Mucosa of stomach (tissue), 1 donor: ENCODE measurements around the gene LSM6.

ENCODE experiments used
- H3K27me3 ChIP-seq: one replicate; pipeline ENCODE4 v1.7.0; 2013; ENCODE audit warnings: mild to moderate bottlenecking, low read length; ENCODE audit not compliant: control insufficient read depth, insufficient read depth
- H3K36me3 ChIP-seq: one replicate; pipeline ENCODE4 v1.7.0; 2013; ENCODE audit warnings: low read length; ENCODE audit not compliant: control insufficient read depth, insufficient read depth
- H3K4me1 ChIP-seq: one replicate; pipeline ENCODE4 v1.7.0; 2013; ENCODE audit warnings: mild to moderate bottlenecking, low read length; ENCODE audit not compliant: control insufficient read depth, insufficient read depth
- H3K4me3 ChIP-seq: one replicate; pipeline ENCODE4 v1.7.0; 2013; ENCODE audit warnings: low read length
- H3K9ac ChIP-seq: one replicate; pipeline ENCODE4 v1.7.0; 2013; ENCODE audit warnings: mild to moderate bottlenecking, low read length, moderate library complexity
- H3K9me3 ChIP-seq: one replicate; pipeline ENCODE4 v1.7.0; 2013; ENCODE audit warnings: mild to moderate bottlenecking, low read length, moderate library complexity; ENCODE audit not compliant: control insufficient read depth
- donor health status: Pancreatic carcinoma.

LSM6 gene

DNA sequence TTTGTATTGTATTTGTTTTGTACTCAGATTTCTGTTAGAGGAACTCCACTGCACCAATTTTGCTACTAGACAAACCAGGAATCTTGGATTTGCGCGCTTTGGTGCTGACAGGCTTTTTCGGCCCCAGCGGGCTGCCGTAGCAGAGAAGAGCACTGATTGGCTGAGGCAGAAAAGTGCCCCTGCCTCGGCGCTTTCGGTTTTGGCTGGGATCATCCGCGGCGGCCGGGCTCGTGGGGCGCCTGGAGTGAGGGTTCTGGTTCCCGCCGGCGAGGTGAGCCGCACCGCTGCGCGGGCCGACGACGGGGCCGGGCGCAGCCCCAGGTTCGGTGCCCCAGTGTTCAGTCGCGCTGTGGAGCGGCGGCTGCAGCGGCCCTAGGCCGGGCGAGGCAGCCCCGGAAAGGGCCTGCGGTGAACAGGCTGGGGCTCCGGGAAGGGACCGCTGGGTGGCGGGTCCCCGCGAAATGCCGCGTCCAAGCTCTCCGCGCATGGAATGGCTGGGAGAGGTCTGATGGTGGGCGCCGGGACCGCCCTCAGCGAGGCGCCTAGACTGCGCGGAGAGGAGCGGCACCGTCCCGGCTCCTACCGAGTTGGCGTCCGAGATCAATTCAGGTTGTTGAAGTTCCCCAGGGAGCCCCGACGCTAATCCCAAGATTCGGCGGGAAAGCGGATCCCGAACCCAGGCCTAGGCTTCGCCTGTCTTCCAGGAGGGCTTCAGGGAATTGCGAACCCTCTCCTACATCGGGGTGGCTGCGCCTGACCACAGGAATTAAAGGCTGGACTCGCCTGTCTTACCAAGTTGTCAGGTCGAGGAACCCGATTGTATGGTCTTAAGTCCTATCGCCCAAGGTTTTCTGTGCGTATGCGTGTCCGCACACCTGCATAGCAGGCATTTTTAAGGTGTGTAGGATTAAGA, at the start of gene LSM6:
LSM6 (plus strand) TSS at position 178 of the 913 bp plus-strand sequence. CDS start 7,204 bp downstream, outside the sequence.
- Histone ChIP-seq H3K4me3 (peak within 1 kb of the TSS; percentile 52), H3K27me3 (no peaks in the 10 kb centered on the region), H3K9ac (peak within 1 kb of the TSS; percentile 81), H3K4me1 (peaks cover 15% of the 10 kb centered on the region), H3K36me3 (no peaks in the 10 kb centered on the region), H3K9me3 (no peaks in the 10 kb centered on the region)

DNA sequence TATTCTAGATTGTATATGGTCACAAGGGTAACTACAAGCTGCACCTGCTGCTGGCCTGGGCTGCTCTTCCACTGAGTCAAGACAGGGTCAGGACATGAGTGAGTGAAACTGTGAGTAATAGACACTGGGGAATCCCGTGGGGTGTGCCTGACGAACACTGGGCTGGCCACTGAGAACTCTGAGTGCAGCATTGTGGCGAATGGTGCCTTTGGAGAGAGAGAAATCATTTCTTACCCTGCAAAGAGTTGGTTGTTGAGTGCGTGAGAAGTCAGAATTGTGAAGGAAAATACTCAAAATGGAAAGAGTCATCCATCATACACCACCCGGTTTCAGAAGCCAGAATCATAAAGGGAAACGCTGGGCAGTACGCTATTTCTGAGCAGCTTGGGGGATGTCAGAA, 43.1 kb upstream of the LSM6 start:
- H3K9me3 ChIP-seq: no peaks in the 10 kb centered on the region
- no peaks in the 10 kb centered on the region for H3K36me3 ChIP-seq
- H3K4me3 ChIP-seq: no peak overlapping the region
- no peak overlapping the region for H3K9ac ChIP-seq
- no peaks in the 10 kb centered on the region for H3K4me1 ChIP-seq
- H3K27me3 ChIP-seq: peaks cover 3% of the 10 kb centered on the region

- Histone ChIP-seq H3K4me3 (no peak overlapping the region), H3K27me3 (peaks cover 3% of the 10 kb centered on the region), H3K9me3 (no peaks in the 10 kb centered on the region), H3K4me1 (no peaks in the 10 kb centered on the region), H3K9ac (no peak overlapping the region), H3K36me3 (no peaks in the 10 kb centered on the region)
Measured at GRCh38 chr4:146134761-146135445, 40.6 kb upstream of the LSM6 start.

GRCh38 chr4:146135941-146136340, 39.6 kb upstream of the LSM6 start:
- Histone ChIP-seq H3K4me3 (no peak overlapping the region), H3K4me1 (no peaks in the 10 kb centered on the region), H3K27me3 (peaks cover 3% of the 10 kb centered on the region), H3K9me3 (no peaks in the 10 kb centered on the region), H3K36me3 (no peaks in the 10 kb centered on the region), H3K9ac (no peak overlapping the region)

DNA sequence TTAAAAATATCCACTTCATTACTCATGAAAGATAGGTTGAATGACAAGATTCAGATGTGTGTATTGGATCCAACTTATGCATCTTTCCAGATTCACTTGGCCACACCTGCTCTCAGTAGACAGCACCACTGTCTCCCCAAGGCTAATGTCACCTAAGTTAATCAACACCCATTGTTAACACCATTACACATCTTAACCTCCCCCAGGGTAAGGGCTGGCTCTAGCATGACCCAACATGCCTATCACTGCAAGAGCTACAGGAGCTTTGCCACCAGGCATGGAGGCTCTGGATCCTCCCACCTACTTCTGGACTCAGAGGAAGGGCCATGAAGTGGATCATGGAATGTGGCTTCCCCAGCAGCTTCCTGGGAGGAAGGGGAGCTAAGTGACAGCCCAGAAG, 32.8 kb upstream of the LSM6 start:
- Histone ChIP-seq H3K27me3 (no peaks in the 10 kb centered on the region), H3K4me1 (no peaks in the 10 kb centered on the region), H3K9ac (no peak overlapping the region), H3K4me3 (no peak overlapping the region), H3K36me3 (no peaks in the 10 kb centered on the region), H3K9me3 (no peaks in the 10 kb centered on the region)

DNA sequence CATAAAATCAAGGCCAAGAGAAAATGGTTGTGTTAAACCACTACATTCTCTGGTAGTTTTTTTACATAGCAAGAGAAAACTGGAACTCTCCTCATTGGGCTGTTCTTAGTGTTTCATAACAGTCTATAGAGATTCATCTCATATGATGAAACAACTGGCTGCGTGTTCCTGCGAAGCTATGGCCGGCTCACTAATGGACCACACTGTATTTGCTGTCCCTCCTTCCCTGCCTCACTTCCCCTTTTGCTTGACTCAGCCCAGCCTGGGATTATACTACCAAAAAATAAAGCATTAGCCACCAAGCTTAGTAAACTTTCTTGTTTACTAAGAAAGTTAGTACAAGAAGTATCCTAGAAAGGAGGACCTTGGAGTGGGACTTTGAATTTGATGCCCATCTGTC, 31.6 kb upstream of the LSM6 start:
- Histone ChIP-seq H3K27me3 (no peaks in the 10 kb centered on the region), H3K4me1 (no peaks in the 10 kb centered on the region), H3K36me3 (no peaks in the 10 kb centered on the region), H3K9ac (no peak overlapping the region), H3K9me3 (no peaks in the 10 kb centered on the region), H3K4me3 (no peak overlapping the region)

GRCh38 chr4:146146918-146147317, 28.6 kb upstream of the LSM6 start:
- Histone ChIP-seq H3K9me3 (no peaks in the 10 kb centered on the region), H3K36me3 (no peaks in the 10 kb centered on the region), H3K27me3 (no peaks in the 10 kb centered on the region), H3K9ac (no peak overlapping the region), H3K4me3 (no peak overlapping the region), H3K4me1 (no peaks in the 10 kb centered on the region)

- no peak overlapping the region for H3K4me3 ChIP-seq
- H3K27me3 ChIP-seq: no peaks in the 10 kb centered on the region
- H3K9ac ChIP-seq: no peak overlapping the region
- H3K4me1 ChIP-seq: no peaks in the 10 kb centered on the region
- no peaks in the 10 kb centered on the region for H3K36me3 ChIP-seq
- H3K9me3 ChIP-seq: no peaks in the 10 kb centered on the region
Measured at GRCh38 chr4:146148021-146148420, 27.5 kb upstream of the LSM6 start.

DNA sequence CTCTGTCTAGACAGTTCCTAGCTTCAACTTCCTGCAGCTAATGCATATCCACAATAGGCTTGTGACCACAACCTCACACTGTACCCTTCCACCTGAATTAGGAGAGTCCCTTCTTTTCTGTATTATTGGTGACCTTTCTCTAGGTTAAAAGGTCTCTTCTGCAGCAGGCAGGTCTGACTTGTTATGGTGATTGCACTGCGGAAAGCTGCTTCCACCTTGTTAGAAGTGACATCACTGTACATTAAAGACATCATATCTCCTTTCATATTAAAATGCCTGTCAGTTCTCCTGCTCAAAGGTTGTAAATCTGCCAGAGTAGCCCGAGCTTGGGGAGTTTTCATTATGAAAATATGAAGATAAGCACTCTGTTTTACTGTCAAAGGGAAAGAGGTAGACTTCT, 21.5 kb upstream of the LSM6 start:
- Histone ChIP-seq H3K4me3 (no peak overlapping the region), H3K9me3 (no peaks in the 10 kb centered on the region), H3K36me3 (no peaks in the 10 kb centered on the region), H3K27me3 (no peaks in the 10 kb centered on the region), H3K4me1 (no peaks in the 10 kb centered on the region), H3K9ac (no peak overlapping the region)

GRCh38 chr4:146155152-146155724, 20.3 kb upstream of the LSM6 start:
- Histone ChIP-seq H3K4me3 (no peak overlapping the region), H3K4me1 (no peaks in the 10 kb centered on the region), H3K9ac (no peak overlapping the region), H3K27me3 (no peaks in the 10 kb centered on the region), H3K36me3 (no peaks in the 10 kb centered on the region), H3K9me3 (no peaks in the 10 kb centered on the region)

DNA sequence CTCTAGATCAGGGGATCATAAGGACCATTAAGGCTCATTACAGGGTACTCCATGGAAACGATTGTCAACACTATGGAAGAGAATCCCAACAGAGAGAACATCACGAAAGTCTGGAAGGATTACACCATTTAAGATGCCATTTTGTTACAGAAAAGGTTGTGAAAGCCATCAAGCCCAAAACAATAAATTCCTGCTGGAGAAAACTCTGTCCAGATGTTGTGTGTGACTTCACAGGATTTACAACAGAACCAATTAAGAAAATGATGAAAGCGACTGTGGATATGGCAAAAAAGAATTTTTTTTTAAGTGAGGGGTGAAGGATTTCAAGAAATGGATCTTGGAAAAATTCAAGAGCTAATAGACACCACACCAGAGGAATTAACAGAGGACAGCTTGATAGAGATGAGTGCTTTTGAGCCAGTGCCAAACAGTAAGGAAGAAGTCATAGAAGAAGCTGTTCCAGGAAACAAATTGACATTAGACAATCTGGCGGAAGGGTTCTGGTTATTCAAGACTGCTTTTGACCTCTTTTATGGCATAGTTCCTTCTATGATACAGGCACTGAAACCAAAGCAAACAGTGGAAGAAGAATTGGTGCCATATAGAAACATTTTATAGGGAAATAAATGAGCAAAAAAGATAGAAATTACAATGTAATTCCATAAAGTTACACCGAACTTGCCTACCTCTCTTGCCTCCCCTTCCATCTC, 17.3 kb upstream of the LSM6 start:
- H3K27me3 ChIP-seq: no peaks in the 10 kb centered on the region
- H3K9ac ChIP-seq: no peak overlapping the region
- H3K4me1 ChIP-seq: no peaks in the 10 kb centered on the region
- H3K36me3 ChIP-seq: no peaks in the 10 kb centered on the region
- no peaks in the 10 kb centered on the region for H3K9me3 ChIP-seq
- H3K4me3 ChIP-seq: no peak overlapping the region
